Neural cell (in vitro differentiated cells): ENCODE measurements around the gene ZNF784.

Experiments
- CTCF ChIP-seq: fragments of 450-650 bp; IDR thresholded peaks from 2 replicates; pipeline ENCODE4 v1.5.1; 2014; ENCODE audit warnings: antibody characterized with exemption, mild to moderate bottlenecking, moderate library complexity; ENCODE audit not compliant: poor library complexity, severe bottlenecking
- EZH2 ChIP-seq: fragments of 200-600, 300-800 bp; shearing (Covaris generic), sonication (generic); IDR thresholded peaks from 2 replicates; pipeline ENCODE4 v1.6.1; 2014; ENCODE audit warnings: antibody characterized with exemption, low read length, borderline replicate concordance, mild to moderate bottlenecking; ENCODE audit not compliant: insufficient read depth, poor library complexity, severe bottlenecking
- REST ChIP-seq: IDR thresholded peaks from 2 replicates; pipeline ENCODE4 v1.6.1; 2012; ENCODE audit warnings: borderline replicate concordance

GRCh38 chr19:55590617-55591016 lies 33.7 kb downstream of the ZNF784 start:
- TF ChIP-seq CTCF (no peak), REST (no peak), EZH2 (no peak)
